ENCODE results near the gene SLC39A5. TPM values are rescaled to one million over a fixed set of nuclear protein-coding genes. Genes with fewer than 3 reads are reported as not detected.
"Not testable (repeated sequence)": the region's sequence is repeated elsewhere in the genome, so short reads cannot be mapped to it uniquely, and the experiment has no call there.

SLC39A5 gene
- total and polyA plus RNA-seq, 7 donors: 30.0 to 74.0 (median 31.2) TPM; not detected in 4

- H3K36me3 ChIP-seq: peaks cover 30 to 97% (median 65%) of the 10 kb centered on the region in 4 donors
- DNase-seq: no peak
- intact Hi-C loops (cut with DNase I): no loop called here
Measured at GRCh38 chr12:56282030-56282429, 52.2 kb downstream of the SLC39A5 start.

GRCh38 chr12:56282579-56282978 is 52.7 kb downstream of the SLC39A5 start:
- Histone ChIP-seq H3K9me3 (no peaks in the 10 kb centered on the region), H3K36me3 (peaks cover 30 to 92% (median 65%) of the 10 kb centered on the region in 4 donors)

More at GRCh38 chr12:56282030-56282429, 52.2 kb downstream of the SLC39A5 start:
- WGBS, 2 donors: 81 to 88% methylated on average over 6 of the region's 6 CpGs
- Histone ChIP-seq H3K4me1 (peaks cover 0 to 34% (median 11%) of the 10 kb centered on the region in 4 donors), H3K4me3 (no peak overlapping the region), H3K27me3 (no peaks in the 10 kb centered on the region), H3K27ac (peak overlapping the region in 3 of 4 donors; percentile 62 to 72 (median 62)), H3K9me3 (no peaks in the 10 kb centered on the region)
- TF ChIP-seq EP300 (IDR thresholded peaks at IDR 0.05): peak in 1 of 4 donors; percentile 31
- peak in 3 of 4 donors; percentile 28 to 83 (median 67) for TF ChIP-seq POLR2AphosphoS5 (IDR thresholded peaks at IDR 0.05)
- no peak for TF ChIP-seq CTCF (IDR thresholded peaks at IDR 0.05)
- TF ChIP-seq POLR2A (IDR thresholded peaks at IDR 0.05): no peak

GRCh38 chr12:56284263-56284662 is 54.4 kb downstream of the SLC39A5 start:
- DNase-seq; intact Hi-C loops (cut with DNase I); H3K4me3 ChIP-seq; H3K27ac ChIP-seq; H3K9me3 ChIP-seq; H3K27me3 ChIP-seq: not testable (repeated sequence)
- H3K4me1 ChIP-seq: peaks cover 0 to 37% (median 15%) of the 10 kb centered on the region in 4 donors
- 85 to 91% methylated on average over 5 of the region's 5 CpGs for WGBS, 2 donors
- H3K36me3 ChIP-seq: peaks cover 15 to 75% (median 51%) of the 10 kb centered on the region in 4 donors

More at GRCh38 chr12:56282579-56282978, 52.7 kb downstream of the SLC39A5 start:
- intact Hi-C loops (cut with DNase I): no loop called here
- Histone ChIP-seq H3K27me3 (no peaks in the 10 kb centered on the region), H3K4me1 (peaks cover 0 to 37% (median 13%) of the 10 kb centered on the region in 4 donors), H3K4me3 (no peak overlapping the region), H3K27ac (peak overlapping the region in 3 of 4 donors; percentile 62 to 72 (median 62))
- WGBS, 2 donors: 96 to 97% methylated on average over 2 of the region's 2 CpGs
- DNase-seq: no peak
- TF ChIP-seq CTCF (IDR thresholded peaks at IDR 0.05) (no peak), POLR2AphosphoS5 (IDR thresholded peaks at IDR 0.05) (no peak), EP300 (IDR thresholded peaks at IDR 0.05) (no peak), POLR2A (IDR thresholded peaks at IDR 0.05) (no peak)

- DNase-seq: no peak
- 47 to 63% methylated on average over 4 of the region's 4 CpGs for WGBS, 2 donors
- Histone ChIP-seq H3K4me1 (peaks cover 0 to 37% (median 15%) of the 10 kb centered on the region in 4 donors), H3K36me3 (peaks cover 9 to 62% (median 37%) of the 10 kb centered on the region in 4 donors), H3K27me3 (no peaks in the 10 kb centered on the region), H3K27ac (no peak overlapping the region), H3K9me3 (no peaks in the 10 kb centered on the region), H3K4me3 (no peak overlapping the region)
- intact Hi-C loops (cut with DNase I): no loop called here
- TF ChIP-seq POLR2AphosphoS5 (IDR thresholded peaks at IDR 0.05): no peak
- TF ChIP-seq CTCF (IDR thresholded peaks at IDR 0.05): no peak
- no peak for TF ChIP-seq POLR2A (IDR thresholded peaks at IDR 0.05)
- no peak for TF ChIP-seq EP300 (IDR thresholded peaks at IDR 0.05)
Measured at GRCh38 chr12:56286044-56286830, 56.4 kb downstream of the SLC39A5 start.

Other genes starting within 250 kb of the SLC39A5 start
- 10 to 100 TPM; 20.9 to 51.0 (median 25.4) TPM for gene SUOX, start 232.8 kb upstream of the SLC39A5 start, total RNA-seq
- gene SUOX, start 232.8 kb upstream of the SLC39A5 start, polyA plus RNA-seq: 10 to 100 TPM in 2 of 3 donors, 1 to 10 TPM in 1; 8.4 to 16.1 (median 15.0) TPM
- 10 to 100 TPM in 1 of 4 donors, 1 to 10 TPM in 3; 2.3 to 23.8 (median 4.9) TPM for gene IKZF4, start 209.0 kb upstream of the SLC39A5 start, total RNA-seq
- 1 to 10 TPM in 2 of 3 donors, under 1 TPM in 1; 0.92 to 2.4 (median 1.2) TPM for gene IKZF4, start 209.0 kb upstream of the SLC39A5 start, polyA plus RNA-seq
- 1,000 to 10,000 TPM in 2 of 4 donors, 100 to 1,000 TPM in 2; 130 to 3,746 (median 1,580) TPM for gene RPS26, start 188.1 kb upstream of the SLC39A5 start, total RNA-seq
- gene RPS26, start 188.1 kb upstream of the SLC39A5 start, polyA plus RNA-seq: 1,000 to 10,000 TPM; 1,901 to 2,147 (median 2,067) TPM
- gene ERBB3, start 149.9 kb upstream of the SLC39A5 start, total RNA-seq: 10 to 100 TPM; 10.2 to 21.4 (median 19.0) TPM
- gene ERBB3, start 149.9 kb upstream of the SLC39A5 start, polyA plus RNA-seq: 10 to 100 TPM; 31.8 to 69.8 (median 37.0) TPM
- 100 to 1,000 TPM in 3 of 4 donors, 10 to 100 TPM in 1; 52.9 to 157 (median 110) TPM for gene PA2G4, start 125.5 kb upstream of the SLC39A5 start, total RNA-seq
- gene PA2G4, start 125.5 kb upstream of the SLC39A5 start, polyA plus RNA-seq: 100 to 1,000 TPM in 1 of 3 donors, 10 to 100 TPM in 2; 68.4 to 136 (median 73.9) TPM
- gene RPL41, start 113.4 kb upstream of the SLC39A5 start, total RNA-seq: 1,000 to 10,000 TPM; 1,926 to 5,407 (median 3,655) TPM
- 1,000 to 10,000 TPM; 6,021 to 9,845 (median 6,338) TPM for gene RPL41, start 113.4 kb upstream of the SLC39A5 start, polyA plus RNA-seq
- 1 to 10 TPM; 3.9 to 6.9 (median 4.8) TPM for gene ZC3H10, start 111.8 kb upstream of the SLC39A5 start, total RNA-seq
- gene ZC3H10, start 111.8 kb upstream of the SLC39A5 start, polyA plus RNA-seq: 1 to 10 TPM; 1.2 to 3.8 (median 1.4) TPM
- gene ESYT1, start 101.8 kb upstream of the SLC39A5 start, total RNA-seq: 100 to 1,000 TPM in 1 of 4 donors, 10 to 100 TPM in 3; 67.6 to 102 (median 88.7) TPM
- 10 to 100 TPM in 2 of 3 donors, 1 to 10 TPM in 1; 9.0 to 73.9 (median 13.8) TPM for gene ESYT1, start 101.8 kb upstream of the SLC39A5 start, polyA plus RNA-seq
- 10 to 100 TPM; 37.7 to 90.6 (median 64.1) TPM for gene MYL6B, start 77.5 kb upstream of the SLC39A5 start, total RNA-seq
- 10 to 100 TPM; 26.4 to 63.7 (median 32.3) TPM for gene MYL6B, start 77.5 kb upstream of the SLC39A5 start, polyA plus RNA-seq
- gene MYL6, start 71.7 kb upstream of the SLC39A5 start, total RNA-seq: 1,000 to 10,000 TPM; 6,491 to 9,553 (median 8,571) TPM
- gene MYL6, start 71.7 kb upstream of the SLC39A5 start, polyA plus RNA-seq: 1,000 to 10,000 TPM; 3,150 to 7,537 (median 5,524) TPM
- 100 to 1,000 TPM in 1 of 4 donors, 10 to 100 TPM in 3; 55.7 to 135 (median 70.7) TPM for gene SMARCC2, start 40.6 kb upstream of the SLC39A5 start, total RNA-seq
- gene SMARCC2, start 40.6 kb upstream of the SLC39A5 start, polyA plus RNA-seq: 10 to 100 TPM; 18.0 to 44.4 (median 18.3) TPM
- gene RNF41, start 8.1 kb upstream of the SLC39A5 start, total RNA-seq: 100 to 1,000 TPM in 1 of 4 donors, 10 to 100 TPM in 3; 59.9 to 109 (median 78.0) TPM
- 10 to 100 TPM; 18.5 to 27.0 (median 25.2) TPM for gene RNF41, start 8.1 kb upstream of the SLC39A5 start, polyA plus RNA-seq
- 10 to 100 TPM; 17.2 to 33.5 (median 31.6) TPM for gene NABP2, start 5.7 kb upstream of the SLC39A5 start, total RNA-seq
- gene NABP2, start 5.7 kb upstream of the SLC39A5 start, polyA plus RNA-seq: 10 to 100 TPM; 29.4 to 43.7 (median 32.6) TPM
- gene ANKRD52, start 28.3 kb downstream of the SLC39A5 start, total RNA-seq: 10 to 100 TPM in 2 of 4 donors, 1 to 10 TPM in 2; 8.4 to 19.1 (median 10.5) TPM
- 10 to 100 TPM in 1 of 3 donors, 1 to 10 TPM in 2; 4.2 to 20.1 (median 6.7) TPM for gene ANKRD52, start 28.3 kb downstream of the SLC39A5 start, polyA plus RNA-seq
- gene COQ10A, start 36.9 kb downstream of the SLC39A5 start, total RNA-seq: 10 to 100 TPM; 11.8 to 25.0 (median 19.9) TPM
- gene COQ10A, start 36.9 kb downstream of the SLC39A5 start, polyA plus RNA-seq: 1 to 10 TPM; 2.4 to 6.2 (median 3.0) TPM
- gene CS, start 70.3 kb downstream of the SLC39A5 start, total RNA-seq: 100 to 1,000 TPM in 2 of 4 donors, 10 to 100 TPM in 2; 75.9 to 130 (median 99.6) TPM
- gene CS, start 70.3 kb downstream of the SLC39A5 start, polyA plus RNA-seq: 100 to 1,000 TPM; 102 to 151 (median 139) TPM
- 10 to 100 TPM; 48.7 to 77.1 (median 67.9) TPM for gene CNPY2, start 85.9 kb downstream of the SLC39A5 start, total RNA-seq
- gene CNPY2, start 85.9 kb downstream of the SLC39A5 start, polyA plus RNA-seq: 100 to 1,000 TPM in 1 of 3 donors, 10 to 100 TPM in 2; 28.2 to 103 (median 39.6) TPM
- gene PAN2, start 103.9 kb downstream of the SLC39A5 start, total RNA-seq: 10 to 100 TPM; 26.4 to 67.0 (median 36.8) TPM
- gene PAN2, start 103.9 kb downstream of the SLC39A5 start, polyA plus RNA-seq: 10 to 100 TPM in 1 of 3 donors, 1 to 10 TPM in 2; 5.4 to 30.0 (median 5.5) TPM
- not detected for gene IL23A, start 108.8 kb downstream of the SLC39A5 start, total RNA-seq
- 1 to 10 TPM in 1 of 3 donors, not detected in 2; 3.6 TPM for gene IL23A, start 108.8 kb downstream of the SLC39A5 start, polyA plus RNA-seq
- 100 to 1,000 TPM in 2 of 4 donors, 10 to 100 TPM in 2; 73.6 to 160 (median 94.6) TPM for gene STAT2, start 130.1 kb downstream of the SLC39A5 start, total RNA-seq
- gene STAT2, start 130.1 kb downstream of the SLC39A5 start, polyA plus RNA-seq: 10 to 100 TPM; 15.0 to 71.7 (median 18.6) TPM
- gene APOF, start 132.8 kb downstream of the SLC39A5 start, total RNA-seq: not detected
- gene APOF, start 132.8 kb downstream of the SLC39A5 start, polyA plus RNA-seq: not detected
- 1 to 10 TPM; 2.0 to 5.2 (median 3.5) TPM for gene TIMELESS, start 219.4 kb downstream of the SLC39A5 start, total RNA-seq
- 10 to 100 TPM in 1 of 3 donors, 1 to 10 TPM in 2; 1.8 to 15.3 (median 3.2) TPM for gene TIMELESS, start 219.4 kb downstream of the SLC39A5 start, polyA plus RNA-seq
- not detected for gene MIP, start 224.6 kb downstream of the SLC39A5 start, total RNA-seq
- under 1 TPM in 1 of 3 donors, not detected in 2; 0.09 TPM for gene MIP, start 224.6 kb downstream of the SLC39A5 start, polyA plus RNA-seq
- 1 to 10 TPM; 1.7 to 3.1 (median 2.3) TPM for gene SPRYD4, start 238.5 kb downstream of the SLC39A5 start, total RNA-seq
- 1 to 10 TPM; 3.0 to 4.6 (median 3.2) TPM for gene SPRYD4, start 238.5 kb downstream of the SLC39A5 start, polyA plus RNA-seq